ENCODE results near the gene GAL3ST3. TPM values are rescaled to one million over a fixed set of nuclear protein-coding genes. Genes with fewer than 3 reads are reported as not detected.
A peak's percentile ranks its signal among the peaks of the same experiment; 100 is the strongest.
"Not testable (repeated sequence)": the region's sequence is repeated elsewhere in the genome, so short reads cannot be mapped to it uniquely, and the experiment has no call there.

The GAL3ST3 gene
- total RNA-seq, 4 donors from 2014 or later, result not detected

- 11 to 22% methylated on average over 3 to 5 of the region's 5 CpGs for WGBS, 2 donors (ENCODE audit: low coverage in 1 of 2)
- Histone ChIP-seq H3K4me1 (peaks cover 23 to 54% (median 40%) of the 10 kb centered on the region in 4 donors), H3K27me3 (no peaks in the 10 kb centered on the region), H3K36me3 (no peaks in the 10 kb centered on the region), H3K9me3 (no peaks in the 10 kb centered on the region), H3K27ac (peak overlapping the region; percentile 64 to 72 (median 68)), H3K4me3 (no peak overlapping the region)
- intact Hi-C loops (cut with DNase I; ENCODE audit: low total_unique reads) (no loop called here), in situ Hi-C loops (cut with MboI; ENCODE audit: low pct_ligation_motif_present in 1 of 4, low pct_unique_long_range_greater_than_20kb in 1 of 4, low sequenced_read_pairs in 3 of 4) (no loop called here)
- DNase-seq, result peak; percentile 74
- TF ChIP-seq, protein P1, sequence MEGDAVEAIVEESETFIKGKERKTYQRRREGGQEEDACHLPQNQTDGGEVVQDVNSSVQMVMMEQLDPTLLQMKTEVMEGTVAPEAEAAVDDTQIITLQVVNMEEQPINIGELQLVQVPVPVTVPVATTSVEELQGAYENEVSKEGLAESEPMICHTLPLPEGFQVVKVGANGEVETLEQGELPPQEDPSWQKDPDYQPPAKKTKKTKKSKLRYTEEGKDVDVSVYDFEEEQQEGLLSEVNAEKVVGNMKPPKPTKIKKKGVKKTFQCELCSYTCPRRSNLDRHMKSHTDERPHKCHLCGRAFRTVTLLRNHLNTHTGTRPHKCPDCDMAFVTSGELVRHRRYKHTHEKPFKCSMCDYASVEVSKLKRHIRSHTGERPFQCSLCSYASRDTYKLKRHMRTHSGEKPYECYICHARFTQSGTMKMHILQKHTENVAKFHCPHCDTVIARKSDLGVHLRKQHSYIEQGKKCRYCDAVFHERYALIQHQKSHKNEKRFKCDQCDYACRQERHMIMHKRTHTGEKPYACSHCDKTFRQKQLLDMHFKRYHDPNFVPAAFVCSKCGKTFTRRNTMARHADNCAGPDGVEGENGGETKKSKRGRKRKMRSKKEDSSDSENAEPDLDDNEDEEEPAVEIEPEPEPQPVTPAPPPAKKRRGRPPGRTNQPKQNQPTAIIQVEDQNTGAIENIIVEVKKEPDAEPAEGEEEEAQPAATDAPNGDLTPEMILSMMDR (IDR thresholded peaks at IDR 0.05), result no peak
- TF ChIP-seq POLR2AphosphoS5 (IDR thresholded peaks at IDR 0.05) (peak in 1 of 3 donors; percentile 12), POLR2A (IDR thresholded peaks at IDR 0.05) (peak; percentile 23), EP300 (IDR thresholded peaks at IDR 0.05; ENCODE audit: low read depth) (no peak)
Measured at GRCh38 chr11:66081505-66081904, 32.5 kb upstream of the GAL3ST3 start.

DNA sequence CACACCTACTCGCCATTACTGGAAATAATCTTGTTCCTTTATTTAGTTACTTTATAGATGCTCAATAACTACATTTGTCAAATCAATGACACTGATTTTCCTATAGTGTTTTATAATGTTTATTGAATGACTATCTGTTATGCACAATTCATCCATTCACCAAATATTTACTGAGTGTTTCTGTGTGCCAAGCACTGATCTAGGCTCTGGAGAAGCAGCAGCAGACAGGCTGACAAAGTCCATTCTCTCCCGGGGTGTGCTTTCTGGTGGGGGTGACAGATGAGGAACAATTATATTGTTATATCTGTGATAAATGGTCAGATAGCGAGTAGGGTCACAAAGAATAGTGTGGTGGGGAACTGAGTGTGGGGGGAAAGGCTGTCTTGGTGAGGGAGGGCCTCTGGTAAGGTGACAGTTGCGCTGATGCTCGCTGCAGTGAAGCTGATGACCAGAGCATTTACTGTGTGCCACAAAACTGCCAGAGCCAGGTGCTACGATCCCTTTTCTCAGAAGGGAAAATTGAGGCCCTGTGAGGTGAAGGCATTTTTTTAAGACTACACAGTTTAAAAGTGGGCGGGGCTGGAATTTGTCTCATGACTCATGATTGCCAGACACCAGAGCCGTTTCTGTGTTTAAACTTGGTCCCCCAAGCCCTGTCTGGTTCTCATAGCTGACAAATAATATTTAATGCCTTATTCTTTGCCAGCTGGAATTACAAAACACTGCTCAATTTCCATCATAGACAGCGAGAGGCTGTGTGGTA lies 31.3 kb upstream of the GAL3ST3 start:
- Histone ChIP-seq H3K27ac (peak overlapping the region; percentile 64 to 72 (median 68)), H3K27me3 (no peaks in the 10 kb centered on the region), H3K4me3 (no peak overlapping the region), H3K4me1 (peaks cover 23 to 54% (median 40%) of the 10 kb centered on the region in 4 donors), H3K36me3 (no peaks in the 10 kb centered on the region), H3K9me3 (no peaks in the 10 kb centered on the region)
- intact Hi-C loops (cut with DNase I; ENCODE audit: low total_unique reads) (no loop called here), in situ Hi-C loops (cut with MboI; ENCODE audit: low pct_ligation_motif_present in 1 of 4, low pct_unique_long_range_greater_than_20kb in 1 of 4, low sequenced_read_pairs in 3 of 4) (no loop called here)
- peak; percentile 54 for DNase-seq
- TF ChIP-seq, protein P1 (IDR thresholded peaks at IDR 0.05), result no peak
- TF ChIP-seq EP300 (IDR thresholded peaks at IDR 0.05; ENCODE audit: low read depth) (no peak), POLR2A (IDR thresholded peaks at IDR 0.05) (no peak), POLR2AphosphoS5 (IDR thresholded peaks at IDR 0.05) (no peak)
- WGBS, 2 donors (ENCODE audit: low coverage in 1 of 2), result 42 to 50% methylated on average over 3 to 9 of the region's 9 CpGs

DNA sequence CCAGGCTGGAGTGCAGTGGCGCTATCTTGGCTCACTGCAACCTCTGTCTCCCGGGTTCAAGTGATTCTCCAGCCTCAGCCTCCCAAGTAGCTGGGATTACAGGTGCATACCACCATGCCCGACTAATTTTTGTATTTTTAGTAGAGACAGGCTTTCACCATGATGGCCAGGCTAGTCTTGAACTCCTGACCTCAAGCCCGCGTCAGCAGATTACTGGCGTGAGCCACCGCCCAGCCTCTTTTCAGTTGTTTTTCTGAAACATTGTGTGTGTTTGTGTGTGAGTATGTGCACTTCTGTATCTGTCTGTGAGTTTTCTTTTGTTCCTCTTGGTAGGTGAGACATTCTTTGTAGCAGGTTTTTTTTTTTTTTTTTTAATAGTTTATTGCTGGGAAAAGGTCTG lies 30.0 kb upstream of the GAL3ST3 start:
- H3K4me1 ChIP-seq, result peaks cover 23 to 52% (median 38%) of the 10 kb centered on the region in 4 donors
- DNase-seq; H3K9me3 ChIP-seq; H3K27me3 ChIP-seq; H3K4me3 ChIP-seq; in situ Hi-C loops (cut with MboI; ENCODE audit: low pct_ligation_motif_present in 1 of 4, low pct_unique_long_range_greater_than_20kb in 1 of 4, low sequenced_read_pairs in 3 of 4); H3K36me3 ChIP-seq; intact Hi-C loops (cut with DNase I; ENCODE audit: low total_unique reads): not testable (repeated sequence)
- peak overlapping the region in 1 of 4 donors; percentile 17 for H3K27ac ChIP-seq
- 75 to 80% methylated on average over 6 to 7 of the region's 7 CpGs for WGBS, 2 donors (ENCODE audit: low coverage in 1 of 2)

DNA sequence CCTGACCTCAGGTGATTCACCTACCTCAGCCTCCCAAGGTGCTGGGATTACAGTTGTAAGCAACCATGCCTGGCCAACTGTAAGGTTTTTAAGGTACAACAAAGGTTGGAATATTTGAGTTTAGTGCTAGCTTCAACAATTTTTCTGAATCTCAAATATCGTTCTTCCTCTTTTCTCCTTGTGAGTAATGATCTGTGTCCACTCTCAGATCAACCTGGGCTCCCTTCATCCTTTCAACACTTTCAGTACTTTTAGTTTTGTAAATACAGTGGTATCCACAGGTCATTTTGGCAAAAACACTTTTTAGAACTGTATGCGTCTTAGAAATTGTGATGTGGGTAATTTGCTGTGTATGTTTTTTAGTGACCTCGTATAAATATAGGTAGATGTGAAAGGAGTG lies 29.0 kb upstream of the GAL3ST3 start:
- Histone ChIP-seq H3K4me1 (peaks cover 19 to 42% (median 28%) of the 10 kb centered on the region in 4 donors), H3K9me3 (no peaks in the 10 kb centered on the region), H3K4me3 (no peak overlapping the region), H3K27me3 (no peaks in the 10 kb centered on the region), H3K36me3 (no peaks in the 10 kb centered on the region), H3K27ac (no peak overlapping the region)
- no peak for DNase-seq
- in situ Hi-C loops (cut with MboI; ENCODE audit: low pct_ligation_motif_present in 1 of 4, low pct_unique_long_range_greater_than_20kb in 1 of 4, low sequenced_read_pairs in 3 of 4), result no loop called here
- intact Hi-C loops (cut with DNase I; ENCODE audit: low total_unique reads), result no loop called here
- WGBS, 2 donors (ENCODE audit: low coverage in 1 of 2), result 87 to 90% methylated on average over 3 of the region's 3 CpGs
- no peak for TF ChIP-seq POLR2A (IDR thresholded peaks at IDR 0.05)
- TF ChIP-seq, protein P1 (IDR thresholded peaks at IDR 0.05), result no peak
- no peak for TF ChIP-seq POLR2AphosphoS5 (IDR thresholded peaks at IDR 0.05)
- no peak for TF ChIP-seq EP300 (IDR thresholded peaks at IDR 0.05; ENCODE audit: low read depth)
